MCF 10A (cell line): ENCODE data around the gene LMF2. TPM values are rescaled to one million over a fixed set of nuclear protein-coding genes. Genes with fewer than 3 reads are reported as not detected.
A peak's percentile ranks its signal among the peaks of the same experiment; 100 is the strongest.

Source experiments
- BruUV-seq: library from RNA; stranded (reverse); fragments of 400-500 nt; replicated peaks from 2 replicates; lab custom pipeline; 2021; lab: Mats Ljungman, UMichigan
- CTCF ChIA-PET: fragments of 300-600 bp; sonication (Branson Sonifier 250); formaldehyde crosslinking; extraction: SDS; loops from one replicate; lab custom pipeline; 2021; ENCODE audit warnings: antibody characterized with exemption, inconsistent platforms; lab: Yijun Ruan, JAX
- POLR2A ChIA-PET: fragments of 300-600, 350-650 bp; sonication (Branson Sonifier 250); formaldehyde crosslinking; extraction: SDS; loops from one replicate; lab custom pipeline; 2020; ENCODE audit warnings: antibody characterized with exemption, inconsistent platforms; lab: Yijun Ruan, JAX
- DNase-seq: peaks from one replicate; pipeline ENCODE4 v3.0.0-alpha.2; 2018; ENCODE audit not compliant: unreplicated experiment
- H3K27ac Mint-ChIP-seq: one replicate; pipeline ENCODE4 v1.8.0; 2022; ENCODE audit warnings: mild to moderate bottlenecking, low read depth, mixed read lengths; ENCODE audit not compliant: unreplicated experiment
- H3K27me3 Mint-ChIP-seq: one replicate; pipeline ENCODE4 v1.8.0; 2022; ENCODE audit warnings: mixed read lengths; ENCODE audit not compliant: insufficient read depth, unreplicated experiment
- H3K36me3 Mint-ChIP-seq: one replicate; pipeline ENCODE4 v1.8.0; 2022; ENCODE audit warnings: mild to moderate bottlenecking, moderate library complexity, mixed read lengths; ENCODE audit not compliant: insufficient read depth, unreplicated experiment
- H3K4me1 Mint-ChIP-seq: one replicate; pipeline ENCODE4 v1.8.0; 2022; ENCODE audit warnings: mixed read lengths; ENCODE audit not compliant: insufficient read depth, unreplicated experiment
- H3K4me3 Mint-ChIP-seq: one replicate; pipeline ENCODE4 v1.8.0; 2022; ENCODE audit warnings: mild to moderate bottlenecking, moderate library complexity, mixed read lengths; ENCODE audit not compliant: unreplicated experiment
- H3K9me3 Mint-ChIP-seq: one replicate; pipeline ENCODE4 v1.8.0; 2022; ENCODE audit warnings: mixed read lengths; ENCODE audit not compliant: unreplicated experiment
- intact Hi-C: fragments of 100-400 bp; cut with micrococcal nuclease; formaldehyde crosslinking; loops from 2 replicates; pipeline ENCODE4 v1.14.1; 2022
- total RNA-seq: library from RNA; stranded (reverse); gene quantifications from 2 replicates; pipeline ENCODE4 v1.2.3, GENCODE V29; 2022
- TF ChIP-seq, protein P1 (sequence below): fragments of 200-600 bp; IDR thresholded peaks from one replicate; pipeline ENCODE4 v1.8.0; 2022; ENCODE audit warnings: antibody characterized with exemption, mild to moderate bottlenecking; ENCODE audit not compliant: unreplicated experiment

LMF2 gene
- total RNA-seq, 1 experiment from 2014 or later, result 50.9 TPM

- H3K4me3 Mint-ChIP-seq, result no peak overlapping the region
- peaks cover 56% of the 10 kb centered on the region for H3K36me3 Mint-ChIP-seq
- POLR2A ChIA-PET, result no interaction called here
- no peak overlapping the region for H3K27ac Mint-ChIP-seq
- TSS peak; percentile 11 for BruUV-seq
- intact Hi-C loops, result no loop called here
- TF ChIP-seq, protein P1, sequence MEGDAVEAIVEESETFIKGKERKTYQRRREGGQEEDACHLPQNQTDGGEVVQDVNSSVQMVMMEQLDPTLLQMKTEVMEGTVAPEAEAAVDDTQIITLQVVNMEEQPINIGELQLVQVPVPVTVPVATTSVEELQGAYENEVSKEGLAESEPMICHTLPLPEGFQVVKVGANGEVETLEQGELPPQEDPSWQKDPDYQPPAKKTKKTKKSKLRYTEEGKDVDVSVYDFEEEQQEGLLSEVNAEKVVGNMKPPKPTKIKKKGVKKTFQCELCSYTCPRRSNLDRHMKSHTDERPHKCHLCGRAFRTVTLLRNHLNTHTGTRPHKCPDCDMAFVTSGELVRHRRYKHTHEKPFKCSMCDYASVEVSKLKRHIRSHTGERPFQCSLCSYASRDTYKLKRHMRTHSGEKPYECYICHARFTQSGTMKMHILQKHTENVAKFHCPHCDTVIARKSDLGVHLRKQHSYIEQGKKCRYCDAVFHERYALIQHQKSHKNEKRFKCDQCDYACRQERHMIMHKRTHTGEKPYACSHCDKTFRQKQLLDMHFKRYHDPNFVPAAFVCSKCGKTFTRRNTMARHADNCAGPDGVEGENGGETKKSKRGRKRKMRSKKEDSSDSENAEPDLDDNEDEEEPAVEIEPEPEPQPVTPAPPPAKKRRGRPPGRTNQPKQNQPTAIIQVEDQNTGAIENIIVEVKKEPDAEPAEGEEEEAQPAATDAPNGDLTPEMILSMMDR, result no peak
- CTCF ChIA-PET, result interaction anchor here (0.5 to 1.1 kb wide), 3 partner anchors 18 to 237 kb away, joined by 3 to 5 read pairs (median 4); no protein-coding TSS in a partner anchor
- DNase-seq, result no peak
- no peaks in the 10 kb centered on the region for H3K4me1 Mint-ChIP-seq
- no peaks in the 10 kb centered on the region for H3K9me3 Mint-ChIP-seq
- H3K27me3 Mint-ChIP-seq, result no peaks in the 10 kb centered on the region
Observed at GRCh38 chr22:50454556-50455075, 52.9 kb downstream of the LMF2 start.

Other genes with a start within 250 kb of the LMF2 start
- gene MAPK12, start 246.0 kb downstream of the LMF2 start, total RNA-seq, result 24.9 and 25.0 TPM in 2 replicates
- 10.4 and 11.9 TPM in 2 replicates for gene MAPK11, start 237.3 kb downstream of the LMF2 start, total RNA-seq
- 199 and 200 TPM in 2 replicates for gene PLXNB2, start 200.1 kb downstream of the LMF2 start, total RNA-seq
- gene DENND6B, start 180.7 kb downstream of the LMF2 start, total RNA-seq, result 4.0 and 5.5 TPM in 2 replicates
- 28.4 and 30.1 TPM in 2 replicates for gene PPP6R2, start 164.4 kb downstream of the LMF2 start, total RNA-seq
- 82.1 and 106 TPM in 2 replicates for gene SBF1, start 32.7 kb downstream of the LMF2 start, total RNA-seq
- 35.4 and 39.7 TPM in 2 replicates for gene ADM2, start 26.2 kb downstream of the LMF2 start, total RNA-seq
- gene MIOX, start 20.8 kb downstream of the LMF2 start, total RNA-seq, result 0.63 and 1.6 TPM in 2 replicates
- gene NCAPH2, start 522 bp upstream of the LMF2 start, total RNA-seq, result 31.6 and 39.8 TPM in 2 replicates
- gene SCO2, start 17.9 kb upstream of the LMF2 start, total RNA-seq, result 2.4 and 5.4 TPM in 2 replicates
- gene TYMP, start 22.3 kb upstream of the LMF2 start, total RNA-seq, result 41.0 and 54.4 TPM in 2 replicates
- 0.98 and 4.1 TPM in 2 replicates for gene KLHDC7B, start 38.2 kb upstream of the LMF2 start, total RNA-seq
- gene SYCE3, start 55.2 kb upstream of the LMF2 start, total RNA-seq, result 0.82 and 1.2 TPM in 2 replicates
- 52.2 and 57.3 TPM in 2 replicates for gene CPT1B, start 70.7 kb upstream of the LMF2 start, total RNA-seq
- gene CHKB, start 75.1 kb upstream of the LMF2 start, total RNA-seq, result 51.4 and 60.6 TPM in 2 replicates
- 1.2 and 2.5 TPM in 2 replicates for gene MAPK8IP2, start 93.1 kb upstream of the LMF2 start, total RNA-seq
- 21.3 and 22.0 TPM in 2 replicates for gene ARSA, start 120.5 kb upstream of the LMF2 start, total RNA-seq
- gene SHANK3, start 165.1 kb upstream of the LMF2 start, total RNA-seq, result 1.2 and 1.9 TPM in 2 replicates
- not detected in 2 replicates for gene ACR, start 230.5 kb upstream of the LMF2 start, total RNA-seq